G401.6 (cell line): ENCODE results near the gene SLC39A9.
"Not testable (repeated sequence)": the region's sequence is repeated elsewhere in the genome, so short reads cannot be mapped to it uniquely, and the experiment has no call there.

Experiments
- FAIRE-seq: peaks from 2 replicates; lab custom pipeline; 2012; peaks lifted over from hg19 to GRCh38; lab: Jason Lieb, UNC

SLC39A9 gene

DNA sequence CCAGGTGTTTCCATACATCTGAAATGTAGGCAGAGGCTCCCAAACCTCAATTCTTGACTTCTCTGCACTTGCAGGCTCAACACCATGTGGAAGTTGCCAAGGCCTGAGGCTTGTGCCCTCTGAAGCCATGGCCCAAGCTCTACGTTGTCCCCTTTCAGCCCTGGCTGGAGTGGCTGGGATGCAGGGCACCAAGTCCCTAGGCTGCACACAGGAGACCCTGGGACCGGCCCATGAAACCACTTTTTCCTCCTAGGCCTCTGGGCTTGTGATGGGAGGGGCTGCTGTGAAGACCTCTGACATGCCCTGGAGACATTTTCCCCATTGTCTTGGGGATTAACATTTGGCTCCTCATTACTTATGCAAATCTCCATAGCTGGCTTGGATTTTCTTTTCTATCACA is 79.6 kb downstream of the SLC39A9 start:
- FAIRE-seq: not testable (repeated sequence)

DNA sequence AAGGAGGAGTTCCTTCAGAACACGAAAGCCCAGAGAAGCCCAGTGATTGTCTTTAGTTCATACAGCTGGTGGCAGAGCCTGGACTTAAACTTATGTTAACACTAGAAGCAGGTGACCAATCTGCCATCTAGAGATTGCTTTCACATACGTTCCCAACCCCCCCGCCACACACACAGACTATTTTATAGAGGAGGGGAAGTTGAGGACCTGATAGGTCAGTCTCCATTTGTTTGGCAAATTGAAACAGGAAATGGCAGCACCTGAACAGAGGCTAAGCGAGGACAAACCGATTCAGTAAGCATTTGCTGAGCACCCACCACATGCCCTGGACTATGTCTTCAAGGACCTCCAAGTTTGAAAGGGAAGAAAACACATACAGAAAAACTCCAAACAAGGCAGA is 81.2 kb downstream of the SLC39A9 start:
- FAIRE-seq: no peak

DNA sequence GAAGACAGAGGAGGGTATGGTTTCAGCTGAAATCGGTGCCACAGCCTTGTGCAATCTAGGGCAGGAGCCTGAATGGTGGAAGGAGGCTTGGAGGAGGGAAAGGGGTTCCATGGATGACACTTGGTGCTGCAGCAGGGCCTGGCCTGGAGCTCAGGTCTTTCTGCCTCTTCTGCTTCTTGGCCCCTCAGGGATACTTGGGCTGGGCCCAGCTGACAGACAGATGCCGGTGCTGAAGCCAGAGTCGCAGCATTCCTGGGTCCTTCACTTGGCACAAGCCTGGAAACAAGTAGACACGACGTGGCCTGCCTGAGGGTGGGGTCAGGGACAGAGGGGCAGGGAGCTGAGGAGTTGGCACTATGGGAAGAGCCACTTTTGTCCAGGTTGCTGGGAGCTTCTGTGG is 81.6 kb downstream of the SLC39A9 start:
- no peak for FAIRE-seq

DNA sequence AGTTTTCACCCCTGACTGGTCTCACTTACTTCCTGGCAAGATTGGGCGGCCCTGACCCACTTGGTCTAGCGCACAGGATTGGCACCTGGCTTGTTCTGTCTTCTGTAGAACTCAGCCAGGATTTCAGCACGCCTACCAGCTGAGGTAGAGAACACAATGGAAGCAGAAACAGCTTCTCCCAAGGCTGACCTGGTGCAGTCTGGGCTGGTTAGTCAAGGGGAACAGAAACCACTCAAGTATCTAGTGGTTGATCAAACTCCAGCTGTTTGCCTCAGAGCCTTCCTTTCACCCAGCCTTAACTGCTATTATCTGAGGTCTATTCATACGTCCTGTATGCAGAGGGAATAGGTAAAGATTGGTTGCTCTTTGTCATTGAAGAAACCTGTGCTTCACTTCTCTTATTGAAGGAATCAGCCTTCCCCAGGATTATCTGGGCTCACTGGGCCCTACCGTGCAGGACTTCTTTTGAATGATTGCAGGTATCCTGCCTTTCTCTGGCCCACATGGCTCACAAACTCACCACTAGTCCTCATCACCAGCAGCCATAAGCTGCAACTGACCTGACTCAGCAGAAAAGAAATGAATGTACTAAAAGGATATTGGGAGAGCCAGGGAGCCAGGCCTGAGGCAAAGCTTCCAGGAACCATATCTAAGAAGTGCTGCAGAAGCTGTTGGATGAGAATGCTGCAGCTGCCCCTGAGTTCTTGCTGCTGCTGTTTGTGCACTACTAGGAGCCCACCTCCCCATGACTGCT is 83.5 kb downstream of the SLC39A9 start:
- no peak for FAIRE-seq

DNA sequence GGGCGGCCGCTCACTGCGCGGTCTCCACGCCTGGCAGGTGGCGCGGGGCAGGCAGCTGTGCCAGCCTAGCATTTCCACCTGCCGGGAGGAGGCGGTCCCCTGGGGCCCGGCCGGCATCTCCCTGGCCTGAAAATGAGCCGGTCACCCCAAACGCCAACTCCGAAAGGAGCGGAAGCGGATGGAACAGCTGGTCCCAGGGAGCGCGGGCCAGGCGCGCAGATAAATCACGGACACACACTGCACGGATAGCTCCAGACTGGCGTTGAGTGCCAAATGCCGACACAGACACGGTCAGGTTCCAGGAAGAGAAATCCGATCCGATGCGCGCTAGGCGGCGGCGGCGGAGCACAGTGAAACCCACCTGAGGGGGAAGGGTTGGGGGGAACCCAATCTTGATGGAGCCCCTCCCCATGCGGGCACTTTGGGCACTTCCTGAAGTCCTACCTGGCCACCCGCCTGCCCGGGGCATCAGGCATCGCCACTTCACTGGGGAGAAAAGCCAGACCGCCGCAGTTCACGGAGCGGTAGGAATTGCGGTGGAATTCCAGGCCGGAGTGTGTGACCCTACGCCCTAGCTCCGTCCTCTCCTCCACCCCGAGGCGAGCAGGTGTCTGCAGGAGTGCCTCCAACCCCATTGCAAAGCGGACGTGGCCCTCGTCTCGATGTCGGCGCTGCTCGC is 85.4 kb downstream of the SLC39A9 start:
- no peak for FAIRE-seq

DNA sequence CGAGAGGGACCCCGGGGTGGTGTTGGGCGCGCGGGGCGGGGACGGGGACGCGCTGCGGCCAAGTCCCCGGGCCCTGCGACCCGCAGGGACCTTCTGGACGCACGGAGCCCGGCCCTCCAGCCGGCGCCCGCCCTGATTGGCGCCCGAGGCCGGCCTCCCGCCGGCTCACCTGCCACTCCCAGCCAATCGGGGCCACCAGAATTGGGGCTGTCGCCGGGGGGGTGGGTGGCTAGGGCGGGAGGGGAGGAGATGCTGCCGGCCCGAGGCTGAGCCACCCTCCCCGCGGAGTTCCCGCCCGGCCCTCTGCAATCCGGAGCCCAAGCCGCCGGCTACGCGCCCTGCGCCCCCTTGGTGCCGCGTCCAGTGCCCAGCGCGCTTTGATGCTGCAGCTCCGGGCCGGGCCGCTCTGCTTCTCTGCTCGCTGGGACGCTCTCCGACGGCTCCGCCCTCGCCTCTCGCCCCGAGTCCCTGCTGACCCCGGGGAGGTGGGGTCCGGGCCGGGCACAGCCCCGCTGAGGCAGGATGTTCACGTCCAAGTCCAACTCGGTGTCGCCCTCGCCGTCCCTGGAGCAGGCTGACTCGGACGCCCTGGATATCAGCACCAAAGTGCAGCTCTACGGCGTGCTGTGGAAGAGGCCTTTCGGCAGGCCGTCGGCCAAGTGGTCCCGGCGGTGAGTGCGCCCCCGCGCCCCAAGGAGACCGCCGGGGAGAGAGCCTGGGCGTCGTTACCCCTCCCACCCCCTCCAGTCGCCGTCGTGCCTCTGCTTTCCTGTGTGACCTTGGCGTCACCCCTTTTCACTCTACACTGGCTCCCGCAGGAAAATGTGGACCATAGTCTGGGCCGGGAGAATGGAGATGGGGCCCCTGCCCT is 86.2 kb downstream of the SLC39A9 start, which contains the start of gene PLEKHD1:
TSS of gene PLEKHD1 (plus strand) at position 285 of the 871 bp plus-strand sequence. CDS start at position 523, 238 bp downstream.
- no peak for FAIRE-seq

DNA sequence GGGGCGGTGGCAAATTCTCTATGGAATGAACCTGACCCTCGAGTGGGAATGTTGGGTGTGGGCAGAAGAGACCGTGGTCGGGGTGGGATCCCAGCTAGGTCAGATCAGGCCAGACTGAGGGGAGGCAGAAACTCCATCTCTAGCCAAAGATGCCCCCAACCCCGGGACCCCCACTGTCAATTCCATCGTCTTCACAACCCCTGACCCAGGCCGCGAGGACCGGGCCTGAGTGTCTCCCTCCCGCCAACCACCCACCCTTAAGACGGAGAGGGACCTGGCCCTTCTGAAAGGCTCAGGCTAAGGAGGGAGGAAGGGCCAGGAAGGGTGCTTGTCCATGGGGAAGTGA is 86.8 kb downstream of the SLC39A9 start:
- FAIRE-seq: no peak

DNA sequence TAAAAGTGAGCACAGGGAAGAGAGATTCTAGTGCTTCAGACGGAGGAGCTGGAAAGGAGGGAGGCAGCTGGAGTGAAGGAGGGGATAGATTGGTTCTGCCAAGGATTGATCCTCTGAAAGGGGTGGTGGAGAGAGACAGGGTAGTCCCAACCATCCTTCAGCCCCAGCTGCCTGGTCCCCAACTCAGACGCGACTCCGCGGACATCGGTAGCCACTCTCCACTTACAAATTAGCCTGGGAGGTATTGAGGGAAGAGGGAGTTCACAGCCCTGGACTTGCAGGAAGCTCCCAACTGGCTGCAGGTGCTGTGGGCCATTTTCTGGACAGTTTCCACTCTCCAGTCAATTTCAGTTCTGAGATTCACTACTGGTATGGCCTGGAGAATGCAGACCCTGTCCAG is 87.2 kb downstream of the SLC39A9 start:
- FAIRE-seq: no peak

DNA sequence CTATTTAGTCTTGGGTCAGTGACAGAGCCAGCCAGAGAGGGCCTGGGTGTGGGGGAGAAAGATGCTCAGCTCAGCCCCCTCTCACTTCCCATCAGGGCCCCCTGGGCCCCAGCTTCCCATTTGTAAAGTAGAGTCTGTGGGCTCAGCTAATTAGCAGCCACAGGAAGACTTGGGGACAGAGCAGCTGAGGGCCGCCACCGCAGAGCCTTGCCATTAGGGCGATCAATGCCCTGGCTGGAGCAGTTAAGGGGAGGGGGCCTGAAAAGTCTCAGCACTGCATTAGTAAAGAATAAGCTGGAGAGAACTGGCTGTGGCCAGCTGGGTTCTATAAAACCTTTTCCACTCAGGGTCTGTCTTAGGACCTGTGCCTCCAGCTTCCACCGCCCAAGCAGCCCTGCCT is 88.7 kb downstream of the SLC39A9 start:
- no peak for FAIRE-seq

DNA sequence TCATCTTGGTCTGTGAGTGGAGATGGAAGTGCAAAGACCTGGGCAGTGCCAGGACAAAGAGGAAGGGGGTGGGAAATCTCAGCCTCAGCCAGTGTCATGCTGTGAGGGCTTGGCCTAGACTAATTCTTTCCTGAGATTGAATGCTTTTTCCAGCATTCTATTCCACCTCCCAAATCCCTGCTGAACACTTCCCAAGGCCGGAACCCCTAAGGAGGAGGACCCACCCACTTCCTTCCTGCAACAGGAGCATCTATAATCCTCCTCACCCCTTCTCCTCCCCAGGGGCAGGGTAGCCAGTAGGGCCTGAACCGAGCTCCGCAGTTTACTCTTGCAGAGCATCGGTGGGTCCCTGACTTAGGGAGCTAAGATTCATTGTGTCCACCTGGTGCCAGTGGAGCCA is 89.3 kb downstream of the SLC39A9 start:
- no peak for FAIRE-seq

DNA sequence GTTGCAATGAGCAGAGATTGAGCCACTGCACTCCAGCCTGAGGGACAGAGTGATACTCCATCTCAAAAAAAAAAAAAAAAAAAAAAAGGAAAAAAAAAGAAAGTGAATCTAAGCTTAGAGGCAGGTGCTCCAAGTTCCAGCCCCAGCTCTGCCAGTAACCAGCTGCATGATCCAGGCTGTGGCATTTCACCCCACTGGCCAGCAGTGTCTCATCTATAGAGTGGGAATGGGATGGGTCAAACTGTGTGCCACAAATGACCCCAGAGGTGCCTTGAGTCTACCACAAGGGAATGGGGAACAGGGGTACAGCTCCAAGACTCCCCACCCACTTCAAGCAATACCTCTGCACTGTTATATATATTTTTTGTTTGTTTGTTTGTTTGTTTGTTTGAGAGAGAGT is 91.0 kb downstream of the SLC39A9 start:
- FAIRE-seq: no peak

DNA sequence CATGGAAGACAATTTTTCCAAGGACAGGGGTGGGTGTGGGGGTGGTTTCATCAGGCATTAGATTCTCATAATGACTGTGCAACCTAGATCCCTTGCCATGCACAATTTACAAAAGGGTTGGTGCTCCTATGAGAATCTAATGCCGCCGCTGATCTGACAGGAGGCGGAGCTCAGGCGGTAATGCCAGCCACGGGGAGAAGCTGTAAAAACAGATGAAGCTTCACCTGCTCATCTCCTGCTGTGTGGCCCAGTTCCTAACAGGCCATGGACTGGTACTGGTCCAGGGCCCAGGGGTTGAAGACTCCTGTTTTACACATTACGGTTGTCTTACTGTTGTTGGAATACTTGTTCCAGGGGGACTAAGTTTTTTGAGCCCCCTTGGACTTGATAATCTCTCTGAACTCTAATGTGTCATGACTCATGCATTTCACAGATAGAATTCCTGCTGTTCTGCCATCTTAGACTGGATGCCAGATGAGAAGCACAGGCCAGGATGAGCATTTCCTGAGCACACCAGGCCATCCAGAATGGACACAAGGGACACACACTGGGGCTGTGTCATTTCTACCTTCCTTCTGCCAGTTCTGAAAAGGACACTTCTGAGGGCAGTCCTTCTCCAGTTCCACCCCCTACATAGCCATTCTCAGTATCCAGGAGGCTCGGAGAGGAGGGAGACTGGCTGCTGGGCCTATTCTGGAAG is 91.9 kb downstream of the SLC39A9 start:
- no peak for FAIRE-seq

DNA sequence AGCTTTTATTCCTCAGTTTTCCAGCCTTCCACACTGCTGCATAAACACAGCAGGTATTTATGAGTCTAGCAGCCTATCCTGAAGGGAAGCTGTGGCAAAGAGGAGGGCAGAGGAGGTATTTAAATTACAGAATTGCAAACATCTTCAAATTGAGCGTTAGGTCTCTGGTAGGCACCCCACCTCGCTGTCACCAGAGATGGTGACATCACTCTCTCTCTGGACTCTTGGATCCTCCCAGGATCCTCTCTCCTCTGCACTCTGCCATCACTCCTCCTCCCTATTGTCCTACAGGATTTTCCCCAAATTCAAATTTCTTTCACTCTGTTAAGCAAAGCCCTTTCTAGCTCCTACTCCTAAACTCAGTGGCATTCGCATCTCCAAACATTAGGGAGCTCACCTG is 92.7 kb downstream of the SLC39A9 start:
- no peak for FAIRE-seq

DNA sequence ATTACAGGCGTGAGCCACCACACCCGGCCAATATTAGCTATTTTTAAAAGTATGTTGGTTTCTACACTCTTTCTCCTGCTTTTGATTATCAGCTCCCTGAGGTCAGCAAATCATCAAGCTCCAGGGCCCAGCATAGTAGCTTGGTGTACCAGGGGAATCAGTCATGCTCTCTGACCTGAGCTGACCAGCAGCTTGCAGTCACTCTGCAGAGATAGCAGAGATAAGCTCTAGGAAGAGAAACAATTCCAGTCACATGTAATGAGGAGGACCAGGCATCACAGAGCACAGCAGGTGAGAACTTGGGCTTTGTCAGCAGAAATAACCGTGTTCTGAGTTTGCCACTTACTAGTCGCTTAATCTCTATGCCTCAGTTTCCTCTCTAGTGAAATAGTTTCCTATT is 94.5 kb downstream of the SLC39A9 start:
- FAIRE-seq: no peak

DNA sequence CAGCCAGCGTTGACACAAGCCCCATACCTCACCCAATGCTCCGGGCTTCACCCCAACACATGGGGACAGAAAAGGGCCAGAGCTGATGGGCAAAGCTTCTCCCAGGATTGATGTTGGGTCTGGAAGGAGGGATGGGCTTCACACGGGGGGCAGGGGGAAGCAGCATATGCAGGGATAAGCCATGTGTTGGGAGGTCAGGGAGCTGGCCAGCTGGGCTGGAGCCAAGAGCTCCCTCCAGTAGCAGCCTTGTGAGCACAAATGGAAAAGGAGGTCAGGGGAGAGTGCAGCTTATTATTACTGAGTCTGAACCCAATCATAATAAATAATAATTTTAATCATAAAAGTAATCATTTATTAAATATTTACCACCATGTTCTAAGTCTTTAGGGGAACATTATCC is 95.3 kb downstream of the SLC39A9 start:
- FAIRE-seq: no peak

DNA sequence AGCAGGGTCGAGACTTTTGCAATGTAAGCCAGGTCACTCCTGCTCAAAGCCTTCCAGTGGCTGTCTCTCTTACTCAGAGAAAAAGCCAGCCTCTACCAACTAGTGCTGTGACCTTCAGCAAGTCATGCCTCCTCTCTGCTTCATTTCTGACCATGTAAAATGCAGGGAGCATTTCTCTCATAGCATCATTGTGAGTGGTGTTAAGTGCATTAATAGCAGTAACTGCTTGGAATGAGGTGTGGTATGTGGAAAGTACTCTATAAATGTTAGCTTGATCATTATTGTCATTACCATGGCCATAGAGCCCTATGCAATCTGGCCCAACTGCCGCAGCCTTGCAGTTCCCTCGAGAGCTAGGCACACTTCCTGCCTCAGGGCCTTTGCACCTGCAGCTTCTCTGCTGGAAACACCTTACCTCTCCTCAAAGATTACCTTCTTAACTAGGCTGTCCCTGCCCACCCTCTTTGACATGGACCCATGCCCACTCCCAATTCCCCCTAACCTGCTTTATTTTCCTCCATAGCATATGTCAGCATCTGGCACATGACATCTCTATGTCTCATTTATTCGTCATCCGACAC is 96.9 kb downstream of the SLC39A9 start:
- FAIRE-seq: no peak

DNA sequence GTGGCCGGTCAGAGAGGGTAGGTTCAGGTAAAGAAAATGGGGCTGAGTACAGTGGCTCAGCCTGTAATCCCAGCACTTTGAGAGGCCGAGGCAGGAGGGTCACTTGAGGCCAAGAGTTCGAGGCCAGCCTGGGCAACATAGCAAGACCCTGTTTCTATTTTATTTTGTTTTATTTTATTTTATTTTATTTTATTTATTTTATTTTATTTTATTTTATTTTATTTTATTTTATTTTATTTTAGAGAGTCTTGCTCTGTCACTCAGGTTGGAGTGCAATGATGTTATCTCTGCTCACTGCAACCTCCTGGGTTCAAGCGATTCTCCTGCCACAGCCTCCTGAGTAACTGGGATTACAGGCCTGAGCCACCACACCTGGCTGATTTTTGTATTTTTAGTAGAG is 99.4 kb downstream of the SLC39A9 start:
- FAIRE-seq: not testable (repeated sequence)

DNA sequence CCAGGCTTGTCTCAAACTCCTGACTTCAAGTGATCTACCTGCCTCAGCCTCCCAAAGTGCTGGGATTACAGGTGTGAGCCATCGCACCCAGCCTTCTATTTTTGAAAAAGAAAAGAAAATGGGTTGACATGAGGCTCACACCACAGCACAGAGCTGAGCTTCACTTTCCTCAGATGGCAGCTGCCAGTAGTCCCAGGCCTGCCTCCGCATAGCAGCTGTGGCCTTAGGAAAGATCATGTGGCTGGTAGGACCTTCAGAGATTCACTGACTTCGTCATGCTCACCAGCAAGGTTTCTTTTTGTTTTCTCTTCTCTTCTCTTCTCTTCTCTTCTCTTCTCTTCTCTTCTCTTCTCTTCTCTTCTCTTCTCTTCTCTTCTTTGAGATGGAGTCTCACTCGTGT is 99.8 kb downstream of the SLC39A9 start:
- not testable (repeated sequence) for FAIRE-seq

DNA sequence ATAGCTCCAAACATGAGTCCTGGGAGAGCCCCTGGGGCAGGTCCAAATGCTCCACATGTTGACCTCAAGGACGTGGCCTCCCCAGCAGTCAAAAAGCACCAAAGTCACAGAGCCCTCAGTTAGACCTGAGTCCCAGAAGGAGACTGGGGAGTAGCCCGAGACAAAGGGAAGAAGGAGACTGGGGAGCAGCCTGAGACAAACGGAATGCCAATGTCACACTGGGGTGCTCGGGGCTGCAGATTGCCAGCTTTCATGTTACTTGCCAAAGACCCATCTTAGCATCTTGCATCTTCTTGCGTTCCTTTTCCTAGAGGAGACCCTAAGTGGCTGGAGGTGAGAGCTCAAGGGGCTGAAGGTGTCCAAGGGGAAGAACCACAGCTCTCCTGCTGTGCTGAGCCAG is 100.9 kb downstream of the SLC39A9 start:
- FAIRE-seq: no peak

DNA sequence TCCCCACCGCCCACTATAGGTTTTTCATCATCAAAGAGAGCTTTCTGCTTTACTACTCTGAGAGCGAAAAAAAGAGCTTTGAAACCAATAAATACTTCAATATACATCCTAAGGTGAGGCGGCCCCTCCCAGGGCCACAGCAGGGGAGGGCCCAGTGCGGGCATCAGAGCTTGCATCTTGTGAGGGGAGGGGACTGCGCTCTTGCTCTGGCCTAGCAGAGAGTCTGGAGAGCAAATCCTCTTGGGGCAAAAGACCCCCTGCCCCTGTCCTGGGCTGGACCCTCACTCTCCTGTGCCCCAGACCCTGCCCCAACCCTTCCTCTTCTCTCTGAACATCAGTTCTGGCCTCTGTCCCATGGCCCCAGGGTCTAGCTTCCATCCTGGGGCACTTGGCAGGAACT is 101.6 kb downstream of the SLC39A9 start:
- FAIRE-seq: no peak

DNA sequence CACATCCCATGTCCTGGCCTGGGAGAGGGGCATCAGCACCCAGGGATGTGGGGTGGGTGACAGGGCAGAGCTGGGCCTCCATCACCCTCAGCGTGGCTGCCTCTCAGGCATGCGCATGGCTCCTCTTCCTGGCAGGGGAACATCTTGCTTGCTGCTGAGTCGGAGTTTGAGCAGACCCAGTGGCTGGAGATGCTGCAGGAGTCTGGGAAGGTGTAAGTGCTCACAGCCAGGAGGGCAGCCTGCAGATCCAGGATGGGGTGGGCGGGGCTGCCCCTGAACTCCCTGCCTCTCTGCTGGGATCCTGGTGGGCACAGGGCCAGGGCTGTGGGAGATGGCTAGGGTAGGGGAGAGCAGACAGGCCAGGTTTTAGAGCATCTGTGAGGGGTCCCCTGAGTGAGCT is 102.2 kb downstream of the SLC39A9 start:
- no peak for FAIRE-seq

DNA sequence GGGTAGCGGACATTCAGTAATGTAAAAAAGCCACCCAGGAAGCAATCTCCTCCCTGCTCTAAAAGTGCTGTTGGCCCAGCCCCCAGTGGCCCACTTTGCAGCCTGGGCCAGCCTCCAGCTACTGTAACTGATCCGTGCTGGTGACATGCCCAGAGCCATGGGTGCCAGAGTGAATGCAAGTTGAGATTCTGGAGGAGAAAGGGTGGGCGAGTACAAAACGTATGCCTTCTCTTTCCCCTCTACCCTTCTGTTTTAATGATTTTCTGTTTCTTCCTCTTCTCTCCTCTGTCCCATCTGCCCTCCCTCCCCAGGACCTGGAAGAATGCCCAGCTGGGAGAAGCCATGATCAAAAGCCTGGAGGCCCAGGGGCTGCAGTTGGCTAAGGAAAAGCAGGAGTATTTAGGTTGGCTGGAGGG is 102.9 kb downstream of the SLC39A9 start:
- no peak for FAIRE-seq
